Measurements from ENCODE around the gene RGS3.

The RGS3 gene

DNA sequence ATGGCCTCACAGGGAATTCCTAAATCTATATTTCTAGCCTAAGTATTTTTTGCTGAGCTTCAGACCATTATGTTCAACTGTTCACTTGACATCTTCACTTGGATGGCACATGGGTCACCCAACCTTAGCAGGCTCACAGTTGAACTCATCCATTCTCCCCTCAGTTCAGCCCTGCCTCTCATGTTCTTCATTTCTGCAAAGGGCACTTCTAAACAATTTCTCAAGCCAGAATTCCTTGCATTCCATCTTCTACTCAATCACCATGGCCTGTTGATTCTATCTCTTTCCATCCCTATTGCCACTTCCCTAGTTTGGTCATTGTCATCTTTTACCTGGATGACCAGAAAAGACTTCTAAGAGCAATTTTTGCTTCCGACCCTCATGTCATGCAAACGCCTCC is 7.3 kb upstream of the RGS3 start:
- H2AFZ ChIP-seq (ENCODE audit: low read depth, low read length), result no peak overlapping the region
- no peak overlapping the region for H3K4me3 ChIP-seq (ENCODE audit: low read length)
- no peaks in the 10 kb centered on the region for H3K9me3 ChIP-seq (ENCODE audit: insufficient read depth, low read length)
- no peak overlapping the region for H3K27ac ChIP-seq (ENCODE audit: low read length)
- H4K20me1 ChIP-seq (ENCODE audit: insufficient read depth, low read length), result no peaks in the 10 kb centered on the region
- TF ChIP-seq, protein P1, sequence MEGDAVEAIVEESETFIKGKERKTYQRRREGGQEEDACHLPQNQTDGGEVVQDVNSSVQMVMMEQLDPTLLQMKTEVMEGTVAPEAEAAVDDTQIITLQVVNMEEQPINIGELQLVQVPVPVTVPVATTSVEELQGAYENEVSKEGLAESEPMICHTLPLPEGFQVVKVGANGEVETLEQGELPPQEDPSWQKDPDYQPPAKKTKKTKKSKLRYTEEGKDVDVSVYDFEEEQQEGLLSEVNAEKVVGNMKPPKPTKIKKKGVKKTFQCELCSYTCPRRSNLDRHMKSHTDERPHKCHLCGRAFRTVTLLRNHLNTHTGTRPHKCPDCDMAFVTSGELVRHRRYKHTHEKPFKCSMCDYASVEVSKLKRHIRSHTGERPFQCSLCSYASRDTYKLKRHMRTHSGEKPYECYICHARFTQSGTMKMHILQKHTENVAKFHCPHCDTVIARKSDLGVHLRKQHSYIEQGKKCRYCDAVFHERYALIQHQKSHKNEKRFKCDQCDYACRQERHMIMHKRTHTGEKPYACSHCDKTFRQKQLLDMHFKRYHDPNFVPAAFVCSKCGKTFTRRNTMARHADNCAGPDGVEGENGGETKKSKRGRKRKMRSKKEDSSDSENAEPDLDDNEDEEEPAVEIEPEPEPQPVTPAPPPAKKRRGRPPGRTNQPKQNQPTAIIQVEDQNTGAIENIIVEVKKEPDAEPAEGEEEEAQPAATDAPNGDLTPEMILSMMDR (IDR thresholded peaks at IDR 0.05; ENCODE audit: low read depth, low read length), result no peak
- no peak for TF ChIP-seq EZH2phosphoT487 (IDR thresholded peaks at IDR 0.05; ENCODE audit: low read depth)
- H3K79me2 ChIP-seq (ENCODE audit: low read length), result no peaks in the 10 kb centered on the region
- H3K9ac ChIP-seq (ENCODE audit: low read length), result no peak overlapping the region
- H3K4me2 ChIP-seq (ENCODE audit: low read length), result no peak overlapping the region
- no peaks in the 10 kb centered on the region for H3K27me3 ChIP-seq (ENCODE audit: low read depth, low read length)
- H3K36me3 ChIP-seq (replicated peaks; ENCODE audit: low read depth, low read length), result no peaks in the 10 kb centered on the region
- H3K4me1 ChIP-seq (ENCODE audit: low read length), result peaks cover 13% of the 10 kb centered on the region

GRCh38 chr9:113461285-113461684 is 2.2 kb upstream of the RGS3 start:
- Histone ChIP-seq H4K20me1 (ENCODE audit: insufficient read depth, low read length) (no peaks in the 10 kb centered on the region), H3K4me3 (ENCODE audit: low read length) (no peak overlapping the region), H2AFZ (ENCODE audit: low read depth, low read length) (no peak overlapping the region), H3K9me3 (ENCODE audit: insufficient read depth, low read length) (no peaks in the 10 kb centered on the region), H3K9ac (ENCODE audit: low read length) (no peak overlapping the region), H3K4me1 (ENCODE audit: low read length) (no peaks in the 10 kb centered on the region), H3K79me2 (ENCODE audit: low read length) (no peaks in the 10 kb centered on the region), H3K27ac (ENCODE audit: low read length) (no peak overlapping the region), H3K27me3 (ENCODE audit: low read depth, low read length) (no peaks in the 10 kb centered on the region), H3K36me3 (replicated peaks; ENCODE audit: low read depth, low read length) (no peaks in the 10 kb centered on the region), H3K4me2 (ENCODE audit: low read length) (no peak overlapping the region)
- no peak for TF ChIP-seq EZH2phosphoT487 (IDR thresholded peaks at IDR 0.05; ENCODE audit: low read depth)
- TF ChIP-seq, protein P1 (IDR thresholded peaks at IDR 0.05; ENCODE audit: low read depth, low read length), result no peak

- no peaks in the 10 kb centered on the region for H3K36me3 ChIP-seq (replicated peaks; ENCODE audit: low read depth, low read length)
- H3K9me3 ChIP-seq (ENCODE audit: insufficient read depth, low read length), result no peaks in the 10 kb centered on the region
- H3K4me2 ChIP-seq (ENCODE audit: low read length), result no peak overlapping the region
- H3K27me3 ChIP-seq (ENCODE audit: low read depth, low read length), result no peaks in the 10 kb centered on the region
- no peaks in the 10 kb centered on the region for H3K79me2 ChIP-seq (ENCODE audit: low read length)
- no peaks in the 10 kb centered on the region for H4K20me1 ChIP-seq (ENCODE audit: insufficient read depth, low read length)
- no peak overlapping the region for H3K4me3 ChIP-seq (ENCODE audit: low read length)
- H3K27ac ChIP-seq (ENCODE audit: low read length), result no peak overlapping the region
- H3K4me1 ChIP-seq (ENCODE audit: low read length), result no peaks in the 10 kb centered on the region
- no peak for TF ChIP-seq EZH2phosphoT487 (IDR thresholded peaks at IDR 0.05; ENCODE audit: low read depth)
- TF ChIP-seq, protein P1 (IDR thresholded peaks at IDR 0.05; ENCODE audit: low read depth, low read length), result no peak
- no peak overlapping the region for H3K9ac ChIP-seq (ENCODE audit: low read length)
- H2AFZ ChIP-seq (ENCODE audit: low read depth, low read length), result no peak overlapping the region
These were observed 1.6 kb upstream of the RGS3 start for GRCh38 chr9:113461943-113462342.

GRCh38 chr9:113462781-113463286 is 693 bp upstream of the RGS3 start:
- no peaks in the 10 kb centered on the region for H4K20me1 ChIP-seq (ENCODE audit: insufficient read depth, low read length)
- H3K27ac ChIP-seq (ENCODE audit: low read length), result no peak overlapping the region
- H3K9me3 ChIP-seq (ENCODE audit: insufficient read depth, low read length), result no peaks in the 10 kb centered on the region
- H3K4me2 ChIP-seq (ENCODE audit: low read length), result no peak overlapping the region
- H3K36me3 ChIP-seq (replicated peaks; ENCODE audit: low read depth, low read length), result no peaks in the 10 kb centered on the region
- TF ChIP-seq, protein P1 (IDR thresholded peaks at IDR 0.05; ENCODE audit: low read depth, low read length), result no peak
- TF ChIP-seq EZH2phosphoT487 (IDR thresholded peaks at IDR 0.05; ENCODE audit: low read depth), result no peak
- no peaks in the 10 kb centered on the region for H3K4me1 ChIP-seq (ENCODE audit: low read length)
- H3K4me3 ChIP-seq (ENCODE audit: low read length), result no peak overlapping the region
- H2AFZ ChIP-seq (ENCODE audit: low read depth, low read length), result no peak overlapping the region
- H3K27me3 ChIP-seq (ENCODE audit: low read depth, low read length), result no peaks in the 10 kb centered on the region
- H3K79me2 ChIP-seq (ENCODE audit: low read length), result no peaks in the 10 kb centered on the region
- no peak overlapping the region for H3K9ac ChIP-seq (ENCODE audit: low read length)

Measured in OCI-LY3 (cell line).